ENCODE measurements around the gene PRM2.

DNA sequence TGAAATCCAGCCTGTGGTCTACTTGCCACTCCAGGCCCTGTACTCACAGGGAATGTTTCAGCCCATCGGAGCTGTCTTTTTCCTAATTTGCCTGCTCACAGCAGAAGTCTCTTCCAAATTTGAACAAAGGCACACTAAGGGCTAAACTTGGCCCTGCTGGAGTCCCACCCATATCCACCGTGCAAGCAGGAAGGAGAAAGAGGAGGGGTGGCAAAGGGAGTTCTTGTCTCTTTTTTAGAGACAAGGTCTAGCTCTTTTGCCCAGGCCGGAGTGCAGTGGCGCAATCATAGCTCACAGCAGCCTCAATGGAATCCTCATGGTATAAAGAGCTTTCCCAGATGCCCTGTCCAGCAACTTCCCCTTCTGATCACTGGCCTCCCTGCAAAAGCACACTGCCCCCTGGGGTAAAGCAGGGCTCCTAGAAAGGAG is 7.6 kb upstream of the PRM2 start:
- no peak for TF ChIP-seq POLR2A (IDR thresholded peaks at IDR 0.05)
- no peak for TF ChIP-seq POLR2AphosphoS5 (IDR thresholded peaks at IDR 0.05)

Data from breast epithelium (tissue), 3 donors.